Progenitor cell of endocrine pancreas (in vitro differentiated cells): ENCODE measurements around the gene STRN3. TPM values are rescaled to one million over a fixed set of nuclear protein-coding genes. Genes with fewer than 3 reads are reported as not detected.

ENCODE experiments used
- DNase-seq: peaks from one replicate; pipeline ENCODE4 v3.0.0; 2021; ENCODE audit warnings: low spot score; ENCODE audit not compliant: unreplicated experiment
- H3K27ac Mint-ChIP-seq: 2 replicates; pipeline ENCODE4 v1.8.0; 2021; ENCODE audit warnings: mild to moderate bottlenecking, moderate library complexity, mixed read lengths
- H3K27me3 Mint-ChIP-seq: 2 replicates; pipeline ENCODE4 v1.8.0; 2021; ENCODE audit warnings: mixed read lengths
- H3K36me3 Mint-ChIP-seq: 2 replicates; pipeline ENCODE4 v1.8.0; 2022; ENCODE audit warnings: mixed read lengths; ENCODE audit not compliant: insufficient read depth
- H3K4me1 Mint-ChIP-seq: 2 replicates; pipeline ENCODE4 v1.8.0; 2021; ENCODE audit warnings: low read depth, mixed read lengths
- H3K4me3 Mint-ChIP-seq: 2 replicates; pipeline ENCODE4 v1.8.0; 2021; ENCODE audit warnings: low read depth, mild to moderate bottlenecking, moderate library complexity, mixed read lengths
- H3K9me3 Mint-ChIP-seq: 2 replicates; pipeline ENCODE4 v1.8.0; 2021; ENCODE audit warnings: low read depth, mixed read lengths
- CTCF ChIP-seq: fragments of 200-600 bp; sonication (generic); IDR thresholded peaks from one replicate; pipeline ENCODE4 v1.5.0; 2021; ENCODE audit warnings: antibody characterized with exemption, mild to moderate bottlenecking; ENCODE audit not compliant: unreplicated experiment
- total RNA-seq: library from RNA; stranded (reverse); gene quantifications from 2 replicates; pipeline ENCODE4 v1.2.1, GENCODE V29; 2021

Gene STRN3
- total RNA-seq, 1 donor from 2014 or later = 46.7 TPM

- no peaks in the 10 kb centered on the region for H3K9me3 Mint-ChIP-seq
- no peak for TF ChIP-seq CTCF
- H3K27ac Mint-ChIP-seq = no peak overlapping the region
- H3K4me1 Mint-ChIP-seq = no peaks in the 10 kb centered on the region
- no peaks in the 10 kb centered on the region for H3K27me3 Mint-ChIP-seq
- H3K4me3 Mint-ChIP-seq = no peak overlapping the region
- peaks cover 7% of the 10 kb centered on the region for H3K36me3 Mint-ChIP-seq
- DNase-seq = no peak
Observed at GRCh38 chr14:30921788-30922187, 104.4 kb downstream of the STRN3 start.

DNA sequence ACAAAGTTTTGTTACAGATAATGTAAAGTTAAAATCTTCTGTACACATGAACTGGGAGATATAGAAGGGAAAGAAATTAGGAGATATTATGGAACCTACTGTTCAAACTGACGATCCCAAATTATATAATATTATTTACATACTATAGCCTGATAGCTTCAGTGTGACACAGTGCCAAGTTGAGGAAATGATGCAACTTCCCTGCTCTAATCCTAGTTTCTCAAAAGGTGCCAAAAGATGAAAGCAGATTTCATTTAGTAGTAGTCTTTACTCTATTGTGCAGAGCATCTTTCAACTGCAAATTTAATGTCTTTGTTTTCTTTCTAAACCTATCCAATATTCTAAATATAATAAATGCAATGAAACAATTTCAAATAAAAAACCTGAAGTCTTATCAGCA is 104.9 kb downstream of the STRN3 start:
- Mint-ChIP-seq H3K9me3 (no peaks in the 10 kb centered on the region), H3K27me3 (no peaks in the 10 kb centered on the region), H3K4me3 (no peak overlapping the region), H3K27ac (no peak overlapping the region), H3K4me1 (no peaks in the 10 kb centered on the region), H3K36me3 (peaks cover 7% of the 10 kb centered on the region)
- TF ChIP-seq CTCF = no peak
- DNase-seq = no peak

DNA sequence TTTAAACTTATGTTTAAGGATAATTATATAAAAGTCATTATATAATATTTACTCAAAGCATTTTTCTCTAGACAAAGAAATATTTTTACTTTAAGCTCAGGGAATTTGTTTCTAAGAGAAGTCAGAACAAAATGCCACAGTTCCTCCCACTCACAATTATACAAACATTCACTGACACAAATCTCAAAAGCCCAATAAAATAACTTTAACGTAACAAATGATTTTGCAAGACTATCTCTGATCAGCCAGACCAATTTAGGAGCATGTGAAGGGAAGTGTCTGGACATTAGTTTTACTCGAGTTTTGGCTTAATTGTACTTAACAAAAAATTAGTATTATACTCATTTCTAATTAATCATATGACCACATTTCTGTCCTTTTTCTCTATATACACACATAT is 110.6 kb downstream of the STRN3 start:
- TF ChIP-seq CTCF = no peak
- no peak for DNase-seq
- H3K4me1 Mint-ChIP-seq = no peaks in the 10 kb centered on the region
- H3K36me3 Mint-ChIP-seq = peaks cover 11% of the 10 kb centered on the region
- H3K4me3 Mint-ChIP-seq = no peak overlapping the region
- no peak overlapping the region for H3K27ac Mint-ChIP-seq
- no peaks in the 10 kb centered on the region for H3K9me3 Mint-ChIP-seq
- H3K27me3 Mint-ChIP-seq = no peaks in the 10 kb centered on the region

DNA sequence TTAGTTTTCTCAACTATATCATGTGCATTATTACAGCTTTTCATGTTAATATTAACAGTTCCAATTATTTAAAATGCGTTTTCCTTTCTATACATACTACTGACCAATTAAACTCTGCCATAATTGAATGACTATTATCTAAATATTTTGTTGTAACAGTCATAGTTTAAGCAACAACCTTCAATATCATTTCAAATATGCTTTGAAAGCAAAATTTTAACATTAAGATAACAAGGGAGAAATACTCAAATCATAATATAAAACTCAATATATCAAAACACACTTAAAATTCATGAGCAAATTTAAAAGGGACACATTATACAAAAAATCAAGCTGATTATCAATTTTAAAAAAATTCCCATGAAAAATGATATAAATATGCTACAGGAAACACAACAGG is 111.4 kb downstream of the STRN3 start:
- Mint-ChIP-seq H3K36me3 (peaks cover 11% of the 10 kb centered on the region), H3K27ac (no peak overlapping the region), H3K4me3 (no peak overlapping the region), H3K9me3 (no peaks in the 10 kb centered on the region), H3K27me3 (no peaks in the 10 kb centered on the region), H3K4me1 (no peaks in the 10 kb centered on the region)
- DNase-seq = no peak
- TF ChIP-seq CTCF = no peak

GRCh38 chr14:30908826-30909225 is 117.4 kb downstream of the STRN3 start:
- H3K27ac Mint-ChIP-seq = no peak overlapping the region

More at GRCh38 chr14:30908826-30909225, 117.4 kb downstream of the STRN3 start:
- DNase-seq = no peak
- TF ChIP-seq CTCF = no peak
- Mint-ChIP-seq H3K36me3 (peaks cover 17% of the 10 kb centered on the region), H3K4me1 (no peaks in the 10 kb centered on the region), H3K4me3 (no peak overlapping the region), H3K27me3 (no peaks in the 10 kb centered on the region), H3K9me3 (no peaks in the 10 kb centered on the region)
